Panc1 (cell line): ENCODE measurements around the gene MAML3. TPM values are rescaled to one million over a fixed set of nuclear protein-coding genes. Genes with fewer than 3 reads are reported as not detected.

ENCODE experiments used
- ATAC-seq: fragments of 200-7000 bp; cut with Tn5 transposase; 2 replicates; pipeline ENCODE4 v1.9.1; 2020; ENCODE audit warnings: mild to moderate bottlenecking, moderate library complexity
- BruUV-seq: library from RNA; stranded (reverse); fragments of 400-500 nt; replicated peaks from 2 replicates; lab custom pipeline; 2021; lab: Mats Ljungman, UMichigan
- CTCF ChIA-PET: fragments of 300-600 bp; sonication (Branson Sonifier 250); formaldehyde crosslinking; loops from one replicate; lab custom pipeline; 2022; ENCODE audit warnings: antibody characterized with exemption; lab: Charles Lee
- POLR2A ChIA-PET: fragments of 300-600 bp; sonication (Branson Sonifier 250); formaldehyde crosslinking; loops from one replicate; lab custom pipeline; 2022; ENCODE audit warnings: antibody characterized with exemption; lab: Charles Lee
- DNase-seq: peaks from one replicate; pipeline ENCODE4 v3.0.0-alpha.2; 2010; ENCODE audit warnings: low read depth, low spot score
- H3K27ac ChIP-seq: 2 replicates; pipeline ENCODE4 v1.5.1; 2011; ENCODE audit warnings: mild to moderate bottlenecking, low read length, inconsistent platforms
- H3K27me3 ChIP-seq: fragments of 200-500 bp; sonication (Bioruptor generic); 2 replicates; pipeline ENCODE4 v1.6.0; 2014; ENCODE audit warnings: low read length, inconsistent platforms; ENCODE audit not compliant: control insufficient read depth, insufficient read depth
- H3K36me3 ChIP-seq: fragments of 200-500 bp; sonication (Bioruptor generic); 2 replicates; pipeline ENCODE4 v1.5.1; 2014; ENCODE audit warnings: inconsistent platforms, mild to moderate bottlenecking, low read length, moderate library complexity; ENCODE audit not compliant: control insufficient read depth, insufficient read depth
- H3K4me1 ChIP-seq: 2 replicates; pipeline ENCODE4 v1.5.1; 2011; ENCODE audit warnings: inconsistent platforms, mild to moderate bottlenecking, low read length, moderate library complexity; ENCODE audit not compliant: control insufficient read depth, insufficient read depth
- H3K4me3 ChIP-seq, 2 experiments: 2 replicates each; pipeline ENCODE4 v1.5.1; 2011 to 2012; ENCODE audit warnings: low read depth in 2 of 2, low read length in 2 of 2, mild to moderate bottlenecking in 2 of 2, inconsistent platforms in 1 of 2, moderate library complexity in 1 of 2
- H3K9me3 ChIP-seq: fragments of 200-500 bp; sonication (Bioruptor generic); 2 replicates; pipeline ENCODE4 v1.5.1; 2014; ENCODE audit warnings: low read depth, mild to moderate bottlenecking, inconsistent platforms, low read length, moderate library complexity; ENCODE audit not compliant: control insufficient read depth, insufficient read depth
- CTCF ChIP-seq: fragments of 450-650 bp; IDR thresholded peaks from 2 replicates; pipeline ENCODE4 v1.5.1; 2017; ENCODE audit warnings: mild to moderate bottlenecking
- POLR2AphosphoS5 ChIP-seq: IDR thresholded peaks from 2 replicates; pipeline ENCODE4 v1.6.1; 2012; ENCODE audit warnings: mild to moderate bottlenecking, low read depth, low read length, moderate library complexity
- REST ChIP-seq, 2 experiments: IDR thresholded peaks; 2 replicates each; pipeline ENCODE4 v1.6.1; 2011 to 2012; ENCODE audit warnings: low read depth in 2 of 2, control low read depth in 1 of 2, low read length in 1 of 2, mild to moderate bottlenecking in 1 of 2, moderate library complexity in 1 of 2; ENCODE audit not compliant: insufficient read depth in 1 of 2
- SIN3A ChIP-seq: IDR thresholded peaks from 2 replicates; pipeline ENCODE4 v1.6.1; 2012; ENCODE audit warnings: low read depth, mild to moderate bottlenecking, low read length, moderate library complexity, borderline replicate concordance; ENCODE audit not compliant: insufficient read depth
- TCF7L2 ChIP-seq: IDR thresholded peaks from 2 replicates; pipeline ENCODE4 v1.6.1; 2011; ENCODE audit warnings: mild to moderate bottlenecking, low read depth, low read length, inconsistent platforms
- in situ Hi-C: cut with HindIII; loops from 2 replicates; pipeline ENCODE4 v1.10.0; 2016; ENCODE audit warnings: low sequenced_read_pairs, low pct_unique_long_range_greater_than_20kb
- intact Hi-C: fragments of 100-400 bp; cut with micrococcal nuclease; formaldehyde crosslinking; loops from one replicate; pipeline ENCODE4 v1.10.0; 2022; ENCODE audit not compliant: unreplicated experiment
- total RNA-seq: library from RNA; stranded (reverse); gene quantifications from one replicate; pipeline ENCODE4 v1.2.1, GENCODE V29; 2021; ENCODE audit not compliant: unreplicated experiment

Gene MAML3
- total RNA-seq, 1 experiment from 2014 or later: 7.7 TPM

- POLR2A ChIA-PET: no interaction called here
- CTCF ChIA-PET: no interaction called here
- in situ Hi-C loops: no loop called here
Observed at GRCh38 chr4:139849219-139849618, 304.8 kb downstream of the MAML3 start.

GRCh38 chr4:139848028-139848427, 306.0 kb downstream of the MAML3 start:
- Histone ChIP-seq H3K4me3 (no peak overlapping the region), H3K4me1 (no peaks in the 10 kb centered on the region), H3K36me3 (no peaks in the 10 kb centered on the region; the same call in 1 of the 2 replicates), H3K9me3 (no peaks in the 10 kb centered on the region), H3K27me3 (no peaks in the 10 kb centered on the region), H3K27ac (no peak overlapping the region)
- BruUV-seq: no TSS peak
- TF ChIP-seq CTCF (no peak), REST (IDR thresholded peaks at IDR 0.05; ENCODE audit: insufficient read depth in 1 of 2, low read depth in 2 of 2, low read length in 1 of 2) (no peak), TCF7L2 (no peak), POLR2AphosphoS5 (no peak), SIN3A (no peak)
- no peak for ATAC-seq
- ChIA-PET POLR2A (interaction anchor here (0.6 to 0.8 kb wide), 2 partner anchors 10 to 99 kb away, joined by 3 to 4 read pairs; no protein-coding TSS in a partner anchor), CTCF (interaction anchor here (0.7 kb wide), 1 partner anchor 105 kb away, joined by 3 read pairs; no protein-coding TSS in a partner anchor)
- DNase-seq: no peak
- in situ Hi-C loops: no loop called here
- intact Hi-C loops: no loop called here

More at GRCh38 chr4:139849219-139849618, 304.8 kb downstream of the MAML3 start:
- no peaks in the 10 kb centered on the region for H3K9me3 ChIP-seq
- intact Hi-C loops: no loop called here
- H3K4me3 ChIP-seq: no peak overlapping the region
- BruUV-seq: no TSS peak
- no peak overlapping the region for H3K27ac ChIP-seq
- DNase-seq (no peak), ATAC-seq (no peak)
- H3K27me3 ChIP-seq: no peaks in the 10 kb centered on the region
- H3K4me1 ChIP-seq: no peaks in the 10 kb centered on the region
- TF ChIP-seq REST (IDR thresholded peaks at IDR 0.05; ENCODE audit: insufficient read depth in 1 of 2, low read depth in 2 of 2, low read length in 1 of 2) (no peak), SIN3A (no peak), POLR2AphosphoS5 (no peak), TCF7L2 (no peak), CTCF (no peak)
- no peaks in the 10 kb centered on the region; the same call in 1 of the 2 replicates for H3K36me3 ChIP-seq
